Muscle layer of colon (tissue), 2 donors: ENCODE data around the gene GLIS1.

Experiments used
- H3K27ac ChIP-seq: one replicate; pipeline ENCODE4 v1.7.0; 2013; ENCODE audit warnings: low read depth, mild to moderate bottlenecking, low read length, moderate library complexity
- H3K27me3 ChIP-seq, 2 donors: one replicate each; pipeline ENCODE4 v1.7.0; 2013; ENCODE audit warnings: low read length in 2 of 2, mild to moderate bottlenecking in 2 of 2; ENCODE audit not compliant: insufficient read depth in 2 of 2, control insufficient read depth in 1 of 2
- H3K36me3 ChIP-seq: one replicate; pipeline ENCODE4 v1.7.0; 2013; ENCODE audit warnings: mild to moderate bottlenecking, low read length; ENCODE audit not compliant: insufficient read depth
- H3K4me1 ChIP-seq: one replicate; pipeline ENCODE4 v1.7.0; 2013; ENCODE audit warnings: mild to moderate bottlenecking, low read length; ENCODE audit not compliant: insufficient read depth
- H3K4me3 ChIP-seq, 2 donors: one replicate each; pipeline ENCODE4 v1.7.0; 2013; ENCODE audit warnings: low read length in 2 of 2, low read depth in 1 of 2, mild to moderate bottlenecking in 1 of 2, moderate library complexity in 1 of 2
- H3K9ac ChIP-seq: one replicate; pipeline ENCODE4 v1.7.0; 2013; ENCODE audit warnings: low read length
- H3K9me3 ChIP-seq: one replicate; pipeline ENCODE4 v1.7.0; 2013; ENCODE audit warnings: mild to moderate bottlenecking, low read length
- donor health status: abdominal sarcoma.
- donor health status: Adenocarcinoma of cecum.

Gene GLIS1

DNA sequence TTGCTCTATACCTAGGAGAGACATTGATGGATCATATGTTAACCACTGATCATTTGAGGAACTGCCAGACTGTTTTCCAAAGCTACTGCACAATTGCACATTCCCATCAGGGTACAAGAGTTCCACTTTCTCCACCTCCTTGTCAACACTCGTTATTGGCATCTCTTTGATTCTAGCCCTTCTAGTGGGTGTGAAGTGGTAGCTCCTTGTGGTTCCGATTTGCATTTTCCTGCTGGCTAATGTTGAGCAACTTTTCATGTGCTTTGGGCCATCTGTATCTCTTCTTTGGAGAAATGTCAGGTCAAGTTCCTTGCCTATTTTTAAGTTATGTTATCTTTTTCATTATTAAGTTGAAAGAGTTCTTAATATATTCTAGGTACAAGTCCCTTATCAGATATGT, 189.7 kb downstream of the GLIS1 start:
- no peak overlapping the region for H3K9ac ChIP-seq
- no peak overlapping the region for H3K27ac ChIP-seq
- no peaks in the 10 kb centered on the region for H3K9me3 ChIP-seq
- no peaks in the 10 kb centered on the region for H3K36me3 ChIP-seq
- H3K4me1 ChIP-seq, result no peaks in the 10 kb centered on the region
- H3K4me3 ChIP-seq, result no peak overlapping the region
- H3K27me3 ChIP-seq, result peaks cover 0 to 11% of the 10 kb centered on the region in 2 donors

GRCh38 chr1:53548031-53548491, 190.9 kb downstream of the GLIS1 start:
- Histone ChIP-seq H3K9me3 (no peaks in the 10 kb centered on the region), H3K27me3 (peaks cover 0 to 11% of the 10 kb centered on the region in 2 donors), H3K4me1 (no peaks in the 10 kb centered on the region), H3K9ac (no peak overlapping the region), H3K36me3 (no peaks in the 10 kb centered on the region), H3K4me3 (no peak overlapping the region), H3K27ac (no peak overlapping the region)

DNA sequence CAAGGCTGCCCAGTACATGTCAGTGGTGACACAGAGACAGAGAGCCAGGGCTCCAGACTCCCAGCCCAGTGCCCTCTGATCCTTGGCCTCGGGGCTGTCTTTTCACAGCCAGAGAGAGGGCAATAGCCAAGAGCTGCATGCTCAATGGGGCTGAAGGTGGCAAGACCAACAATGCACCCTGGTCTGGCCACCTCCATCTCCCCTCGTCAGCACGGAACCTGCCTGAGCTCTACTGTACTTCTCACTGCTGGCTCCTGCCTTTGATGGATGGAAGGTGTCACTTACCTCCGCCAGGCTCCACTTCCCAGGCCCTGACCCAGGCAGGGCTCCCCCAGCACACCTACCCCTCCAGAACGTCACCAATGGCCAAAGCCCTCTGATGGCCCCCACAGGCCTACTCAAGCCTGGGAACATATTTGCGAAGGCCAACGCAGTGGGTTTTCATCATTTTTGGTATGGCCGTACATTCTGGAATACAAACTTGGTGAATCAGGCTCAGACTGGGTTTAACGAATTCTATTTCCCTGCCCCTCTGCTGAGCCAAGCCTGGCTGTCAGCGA, 191.7 kb downstream of the GLIS1 start:
- H3K27me3 ChIP-seq, result peaks cover 0 to 11% of the 10 kb centered on the region in 2 donors
- no peaks in the 10 kb centered on the region for H3K36me3 ChIP-seq
- H3K9ac ChIP-seq, result no peak overlapping the region
- no peak overlapping the region for H3K27ac ChIP-seq
- H3K4me3 ChIP-seq, result no peak overlapping the region
- H3K9me3 ChIP-seq, result no peaks in the 10 kb centered on the region
- peaks cover 4% of the 10 kb centered on the region for H3K4me1 ChIP-seq

- no peak overlapping the region for H3K27ac ChIP-seq
- no peak overlapping the region for H3K9ac ChIP-seq
- H3K9me3 ChIP-seq, result no peaks in the 10 kb centered on the region
- H3K36me3 ChIP-seq, result no peaks in the 10 kb centered on the region
- peaks cover 12% of the 10 kb centered on the region for H3K4me1 ChIP-seq
- H3K4me3 ChIP-seq, result no peak overlapping the region
- peaks cover 0 to 11% of the 10 kb centered on the region in 2 donors for H3K27me3 ChIP-seq
Measured at GRCh38 chr1:53546409-53547155, 192.4 kb downstream of the GLIS1 start.

DNA sequence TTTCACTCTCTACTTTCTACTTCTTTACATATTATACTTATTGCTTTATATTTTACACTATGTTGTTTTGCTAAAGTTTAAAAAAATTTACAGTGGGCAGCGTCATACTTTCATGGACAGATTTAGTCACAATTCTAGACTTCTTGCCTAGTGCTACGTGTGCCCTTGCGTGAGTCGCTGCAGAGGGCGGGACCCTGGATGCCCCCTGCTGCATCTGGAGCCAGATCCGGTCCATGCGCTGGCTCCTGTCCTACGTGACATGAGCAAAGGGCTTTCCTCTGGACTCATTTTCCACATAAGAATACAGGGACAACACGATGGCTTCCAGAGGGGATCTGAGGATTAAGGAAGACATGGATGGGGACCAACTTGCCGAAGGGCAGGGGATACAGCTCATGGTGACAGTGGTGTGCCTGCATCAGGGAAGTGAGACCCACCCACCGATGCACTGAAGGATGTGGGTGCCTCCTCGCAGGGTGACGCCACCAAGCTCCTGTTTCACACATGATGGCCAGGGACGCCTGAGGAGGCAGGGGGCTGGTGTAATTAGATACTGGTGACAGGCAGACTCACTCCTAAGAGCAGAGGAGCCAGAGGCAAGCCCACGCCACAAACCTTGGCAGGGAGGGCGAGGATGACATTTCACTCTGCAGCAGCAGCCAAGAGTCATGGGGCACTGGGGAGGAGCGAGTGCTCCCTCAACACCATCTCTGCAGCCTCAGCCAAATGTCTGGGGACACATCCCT, 193.1 kb downstream of the GLIS1 start:
- Histone ChIP-seq H3K4me3 (no peak overlapping the region), H3K4me1 (peaks cover 14% of the 10 kb centered on the region), H3K27me3 (peaks cover 0 to 11% of the 10 kb centered on the region in 2 donors), H3K9ac (no peak overlapping the region), H3K9me3 (no peaks in the 10 kb centered on the region), H3K36me3 (no peaks in the 10 kb centered on the region), H3K27ac (no peak overlapping the region)

GRCh38 chr1:53544728-53545515, 194.0 kb downstream of the GLIS1 start:
- Histone ChIP-seq H3K9me3 (no peaks in the 10 kb centered on the region), H3K9ac (no peak overlapping the region), H3K27ac (no peak overlapping the region), H3K27me3 (peaks cover 0 to 11% of the 10 kb centered on the region in 2 donors), H3K4me3 (no peak overlapping the region), H3K4me1 (peaks cover 14% of the 10 kb centered on the region), H3K36me3 (no peaks in the 10 kb centered on the region)

GRCh38 chr1:53543778-53544695, 194.9 kb downstream of the GLIS1 start:
- Histone ChIP-seq H3K9ac (no peak overlapping the region), H3K36me3 (no peaks in the 10 kb centered on the region), H3K4me1 (peaks cover 14% of the 10 kb centered on the region), H3K9me3 (no peaks in the 10 kb centered on the region), H3K27ac (no peak overlapping the region), H3K27me3 (peaks cover 0 to 11% of the 10 kb centered on the region in 2 donors), H3K4me3 (no peak overlapping the region)

- H3K9me3 ChIP-seq, result no peaks in the 10 kb centered on the region
- H3K27ac ChIP-seq, result no peak overlapping the region
- H3K4me3 ChIP-seq, result no peak overlapping the region
- H3K27me3 ChIP-seq, result peaks cover 0 to 11% of the 10 kb centered on the region in 2 donors
- no peaks in the 10 kb centered on the region for H3K36me3 ChIP-seq
- H3K9ac ChIP-seq, result no peak overlapping the region
- peaks cover 14% of the 10 kb centered on the region for H3K4me1 ChIP-seq
Measured at GRCh38 chr1:53543130-53543777, 195.7 kb downstream of the GLIS1 start.

- Histone ChIP-seq H3K4me1 (peaks cover 14% of the 10 kb centered on the region), H3K27ac (no peak overlapping the region), H3K27me3 (peaks cover 0 to 11% of the 10 kb centered on the region in 2 donors), H3K9ac (no peak overlapping the region), H3K36me3 (no peaks in the 10 kb centered on the region), H3K4me3 (no peak overlapping the region), H3K9me3 (no peaks in the 10 kb centered on the region)
Measured at GRCh38 chr1:53542551-53542950, 196.4 kb downstream of the GLIS1 start.
